HG02885 (cell line): Measurements from ENCODE around the gene COPE.
A peak's percentile ranks its signal among the peaks of the same experiment; 100 is the strongest.
"Not testable (repeated sequence)": the region's sequence is repeated elsewhere in the genome, so short reads cannot be mapped to it uniquely, and the experiment has no call there.

ENCODE experiments used
- ATAC-seq: cut with Tn5 transposase; IDR thresholded peaks from one replicate; pipeline ENCODE4 v1.9.1; 2021; ENCODE audit warnings: mild to moderate bottlenecking; ENCODE audit not compliant: unreplicated experiment, poor library complexity

COPE gene

DNA sequence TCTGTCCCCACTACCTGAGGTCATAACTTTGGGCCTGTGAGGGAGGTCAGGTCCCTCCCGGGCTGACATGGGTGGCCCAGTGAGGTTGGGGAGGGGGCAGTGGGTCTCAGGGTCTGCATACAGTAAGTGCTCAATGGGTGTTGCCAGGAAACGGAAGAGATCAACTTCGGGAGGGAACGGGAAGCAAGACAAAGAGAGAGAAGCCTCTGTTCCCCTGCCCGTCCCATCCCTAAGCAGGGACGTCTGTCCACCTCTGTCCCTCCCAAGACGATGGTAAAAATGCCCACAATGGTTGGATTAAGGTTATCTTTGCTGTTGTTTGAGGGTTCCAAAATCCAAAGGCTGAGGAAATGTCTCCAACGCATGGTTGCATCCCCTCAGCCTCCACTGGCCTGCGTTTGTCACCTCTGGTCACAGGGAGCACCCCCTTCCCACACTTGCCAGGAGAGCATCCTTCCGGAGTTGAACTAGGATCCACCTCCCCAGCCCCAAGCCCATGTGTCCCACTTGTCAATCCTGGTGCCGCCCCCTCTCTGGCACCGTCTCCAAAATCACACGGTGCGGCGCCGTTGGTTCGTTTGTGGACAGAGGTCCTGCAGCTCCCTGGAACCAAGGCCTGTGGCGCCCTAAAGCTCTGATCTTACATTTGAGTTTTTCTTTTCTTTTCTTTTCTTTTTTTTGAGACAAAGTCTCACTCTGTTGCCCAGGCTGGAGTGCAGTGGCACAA, 22.6 kb upstream of the COPE start:
- ATAC-seq, result no peak

GRCh38 chr19:18940769-18941627, 21.8 kb upstream of the COPE start, which contains the start of gene HOMER3:
Gene HOMER3, minus strand, starts transcription at chr19:18941217. Its CDS starts 2,235 bp downstream, at chr19:18938982.
- peak; percentile 59 for ATAC-seq

GRCh38 chr19:18939922-18940768, 21.0 kb upstream of the COPE start:
- ATAC-seq, result no peak

DNA sequence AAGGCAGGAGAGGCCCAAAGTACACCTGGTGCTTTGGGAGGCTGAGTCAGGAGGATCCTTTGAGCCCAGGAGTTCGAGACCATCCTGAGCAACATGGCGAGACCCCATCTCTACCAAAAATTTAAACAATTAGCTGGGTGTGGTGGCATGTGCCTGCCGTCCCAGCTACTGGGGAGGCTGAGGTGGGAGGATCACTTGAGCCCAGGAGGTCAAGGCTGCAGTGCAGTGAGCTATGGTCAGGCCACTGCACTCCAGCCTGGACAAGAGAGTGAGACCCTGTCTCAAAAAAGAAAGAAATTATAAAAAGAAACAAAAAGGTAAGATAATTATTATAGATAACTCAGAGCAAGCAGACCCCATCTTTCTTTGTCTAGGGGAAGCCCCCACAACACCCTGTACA, 20.0 kb upstream of the COPE start:
- ATAC-seq, result no peak

DNA sequence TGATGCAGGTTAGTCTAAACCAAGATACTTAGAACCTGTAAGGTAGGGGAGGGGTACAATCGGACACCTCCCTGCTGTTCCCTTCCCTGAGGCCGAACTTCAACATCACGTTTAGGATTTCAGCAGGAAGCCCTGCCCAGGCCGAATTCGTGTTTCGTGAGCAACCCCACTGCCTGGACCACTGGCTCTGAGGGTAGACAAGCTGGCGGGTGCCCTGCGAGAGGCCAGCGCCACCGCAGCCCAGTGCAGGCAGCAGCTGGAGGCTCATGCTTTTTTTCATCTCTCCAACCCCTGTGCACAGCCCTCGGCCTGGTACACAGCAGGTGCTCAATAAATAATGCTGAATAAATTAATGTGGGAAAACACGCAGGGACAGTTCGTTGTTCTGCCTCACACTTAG, 14.1 kb upstream of the COPE start:
- ATAC-seq, result no peak

- ATAC-seq, result peak; percentile 64
Measured at GRCh38 chr19:18932216-18932841, 13.1 kb upstream of the COPE start.

DNA sequence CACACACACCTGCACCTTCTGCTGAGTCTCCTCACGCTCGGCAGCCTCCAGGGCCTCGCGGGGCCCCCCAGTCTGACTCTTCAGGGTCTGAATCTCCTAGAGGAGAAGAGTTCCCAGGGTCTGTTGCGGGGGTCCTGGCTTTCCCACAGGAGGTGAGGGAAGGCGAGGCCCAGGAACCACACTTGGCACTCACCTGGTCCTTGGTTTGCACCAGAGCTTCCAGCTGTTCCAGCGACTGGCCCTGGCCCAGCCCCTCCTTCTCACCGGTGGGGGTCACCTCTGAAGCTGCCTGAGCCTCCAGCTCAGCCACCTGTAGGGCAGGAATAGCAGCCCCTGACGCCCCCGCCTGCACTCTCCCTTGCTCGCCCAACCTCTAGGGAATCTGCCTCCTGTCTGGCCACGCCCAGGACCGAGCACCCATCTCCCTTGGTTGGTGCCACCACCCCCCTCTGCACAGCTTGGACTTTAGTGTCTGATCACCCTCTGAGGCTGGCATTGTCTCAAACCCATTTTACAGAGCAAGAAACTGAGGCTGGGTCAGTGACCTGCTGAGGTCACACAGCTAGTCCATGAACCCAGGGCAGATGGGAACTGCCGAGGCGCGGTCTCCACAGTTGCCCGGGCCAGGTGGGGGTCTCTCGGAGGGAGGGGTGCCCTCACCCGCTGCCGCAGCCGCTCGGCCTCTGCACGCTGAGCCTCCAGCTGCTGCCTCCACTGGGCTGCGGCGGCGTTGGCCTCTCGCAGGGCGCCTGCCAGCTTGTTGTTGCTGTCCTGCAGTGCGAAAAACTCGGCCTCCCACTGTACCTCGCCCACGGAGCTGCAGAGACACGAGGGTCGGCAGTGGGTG, 12.4 kb upstream of the COPE start:
- ATAC-seq, result no peak

GRCh38 chr19:18929311-18929710, 10.1 kb upstream of the COPE start:
- ATAC-seq, result no peak

DNA sequence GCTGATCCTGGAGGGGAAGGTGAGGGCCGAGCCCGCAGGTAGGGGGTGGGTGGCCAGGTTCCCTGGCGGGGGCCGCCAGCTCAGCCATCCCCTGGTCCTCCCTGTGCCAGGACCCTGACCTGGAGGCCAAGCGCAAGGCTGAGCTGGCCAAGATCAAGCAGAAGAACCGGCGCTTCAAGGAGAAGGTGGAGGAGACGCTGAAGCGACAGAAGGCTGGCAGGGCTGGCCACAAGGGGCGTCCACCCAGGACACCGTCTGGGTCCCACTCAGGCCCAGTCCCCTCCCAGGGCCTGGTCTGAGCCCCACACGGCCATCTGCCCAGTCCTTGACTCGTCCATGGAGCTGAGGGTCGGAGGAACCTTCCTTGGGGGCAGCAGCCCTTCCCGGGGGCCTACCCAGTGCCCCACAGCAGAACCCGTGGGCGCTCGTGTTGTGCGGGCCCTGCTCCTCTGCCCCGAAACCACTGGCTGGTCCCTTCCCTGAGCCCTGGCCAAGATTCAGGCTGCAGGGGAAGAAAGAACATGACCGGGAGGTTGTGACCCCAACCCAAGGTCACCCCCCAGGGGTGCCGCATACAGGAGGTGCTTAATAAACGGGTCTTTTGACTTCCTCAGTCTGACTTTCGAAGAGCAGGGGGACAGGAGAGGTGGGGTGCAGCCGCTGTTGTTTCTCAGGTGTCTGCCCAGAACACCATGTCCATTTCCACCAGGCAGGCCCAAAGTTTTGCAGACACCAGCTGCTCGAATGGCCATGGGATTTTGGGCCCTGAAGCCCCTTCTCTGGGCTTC, 9.0 kb upstream of the COPE start:
- ATAC-seq, result no peak

GRCh38 chr19:18924684-18925213, 5.6 kb upstream of the COPE start:
- no peak for ATAC-seq

GRCh38 chr19:18922228-18922985, 3.2 kb upstream of the COPE start:
- ATAC-seq, result no peak

DNA sequence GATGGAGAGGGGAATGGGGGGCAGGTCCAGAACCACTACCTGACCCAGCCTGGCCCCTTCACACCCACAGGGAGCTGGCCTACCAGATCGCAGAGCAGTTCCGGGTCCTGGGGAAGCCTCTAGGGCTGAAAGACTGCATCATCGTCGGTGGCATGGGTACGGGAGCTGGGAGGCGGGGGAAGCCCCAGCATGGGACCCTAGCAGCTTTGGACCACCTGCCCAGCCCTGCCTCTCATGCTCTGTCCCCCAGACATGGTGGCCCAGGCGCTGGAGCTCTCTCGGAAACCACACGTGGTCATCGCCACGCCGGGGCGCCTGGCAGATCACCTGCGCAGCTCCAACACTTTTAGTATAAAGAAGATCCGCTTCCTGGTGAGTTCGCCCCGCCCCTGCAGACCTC, 2.4 kb upstream of the COPE start:
- ATAC-seq, result no peak

- no peak for ATAC-seq
Measured at GRCh38 chr19:18920400-18920799, 1.2 kb upstream of the COPE start.

DNA sequence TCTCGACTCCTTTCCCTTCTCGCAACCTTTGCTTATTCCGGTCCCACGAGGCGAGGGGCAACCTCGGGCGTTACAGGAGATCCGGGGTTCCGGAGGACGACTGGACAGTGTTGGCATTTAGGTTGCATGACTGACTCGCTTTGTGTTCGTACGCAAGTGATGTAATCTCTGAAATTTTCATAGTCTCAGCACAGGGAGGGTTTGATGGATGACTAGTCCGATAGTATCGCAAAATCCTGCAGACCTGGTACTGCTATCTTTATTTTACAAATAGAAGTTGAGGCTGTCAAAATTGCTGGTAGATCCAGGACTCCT, 670 bp upstream of the COPE start:
- no peak for ATAC-seq

DNA sequence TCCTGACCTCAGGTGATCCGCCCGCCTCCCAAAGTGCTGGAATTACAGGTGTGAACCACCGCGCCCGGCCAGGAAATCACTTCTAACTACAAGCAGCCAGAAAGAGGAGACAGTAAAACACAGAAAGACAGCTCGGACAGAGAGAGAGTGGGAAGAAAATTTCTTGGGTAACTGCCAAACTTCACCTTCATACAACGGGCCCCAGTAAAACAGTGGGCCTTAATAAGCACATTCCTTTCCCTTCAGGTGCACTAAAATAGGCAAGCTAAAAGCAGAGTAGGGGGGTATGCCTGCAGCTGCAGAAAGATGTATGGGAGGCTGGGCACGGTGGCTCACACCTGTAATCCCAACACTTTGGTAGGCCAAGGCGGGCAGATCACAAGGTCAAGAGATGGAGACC, 1.6 kb downstream of the COPE start:
- not testable (repeated sequence) for ATAC-seq

DNA sequence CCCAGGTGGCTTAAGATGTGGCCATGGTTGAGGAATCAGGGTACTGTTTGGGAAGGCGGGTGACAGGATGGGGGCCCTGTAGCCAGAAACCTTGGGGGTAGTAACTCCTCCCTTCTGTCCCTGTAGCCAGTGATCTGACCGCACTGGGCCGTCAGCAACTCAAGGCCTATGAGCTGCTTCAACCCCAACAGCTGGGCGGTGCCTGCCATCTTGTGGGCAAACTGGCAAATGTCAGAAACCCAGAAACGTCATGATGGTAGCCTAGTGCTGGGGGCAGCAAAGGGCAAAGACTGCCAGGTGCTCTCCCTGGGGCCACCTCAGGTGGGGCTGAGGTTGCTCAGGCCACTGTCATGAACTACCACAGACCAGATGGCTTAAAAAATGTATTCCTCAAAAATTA, 3.5 kb downstream of the COPE start:
- no peak for ATAC-seq

- ATAC-seq, result no peak
Measured at GRCh38 chr19:18913466-18913865, 5.7 kb downstream of the COPE start.

- ATAC-seq, result no peak
Measured at GRCh38 chr19:18912933-18913332, 6.3 kb downstream of the COPE start.
